Embryonic facial prominence (tissue), 1 donor: ENCODE measurements around the gene SLBP.
"Not testable (repeated sequence)": the region's sequence is repeated elsewhere in the genome, so short reads cannot be mapped to it uniquely, and the experiment has no call there.

ENCODE experiments used
- DNase-seq: peaks from one replicate; pipeline ENCODE4 v3.0.0-alpha.2; 2016; ENCODE audit errors: extremely low spot score

The SLBP gene

GRCh38 chr4:1675802-1676137, 36.3 kb downstream of the SLBP start:
- DNase-seq: no peak

DNA sequence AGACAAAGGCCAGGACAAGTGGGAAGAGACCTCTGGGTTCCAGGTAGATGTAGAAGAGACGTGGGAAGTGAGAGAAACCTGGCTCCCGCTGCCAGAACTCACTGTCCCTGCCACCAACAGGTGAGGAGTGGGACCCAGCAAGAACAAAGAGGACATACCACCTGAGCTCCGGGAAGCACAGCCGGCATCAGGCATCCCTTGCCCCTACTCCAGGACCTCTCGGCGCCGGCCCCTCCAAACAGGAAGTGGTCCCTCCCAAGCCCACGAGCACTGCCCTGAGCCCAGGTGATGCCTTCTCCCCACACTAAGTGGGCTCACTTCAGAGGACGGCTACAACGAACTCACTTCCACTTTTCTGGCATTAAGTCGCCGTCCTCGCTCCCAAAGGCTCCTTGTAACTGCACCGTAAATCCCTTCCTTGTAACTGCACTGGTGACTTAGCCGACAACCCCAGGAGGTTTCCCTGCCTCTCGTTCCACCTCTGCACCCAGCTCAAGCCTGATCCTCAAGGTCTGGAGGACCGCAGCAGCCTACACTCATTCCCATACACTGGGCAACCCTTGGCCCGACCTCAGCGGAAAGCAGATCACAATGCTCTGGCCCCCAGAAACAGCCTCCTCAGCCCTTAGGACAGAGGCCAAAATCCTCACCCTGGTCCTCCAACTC, 36.9 kb downstream of the SLBP start:
- DNase-seq: no peak

DNA sequence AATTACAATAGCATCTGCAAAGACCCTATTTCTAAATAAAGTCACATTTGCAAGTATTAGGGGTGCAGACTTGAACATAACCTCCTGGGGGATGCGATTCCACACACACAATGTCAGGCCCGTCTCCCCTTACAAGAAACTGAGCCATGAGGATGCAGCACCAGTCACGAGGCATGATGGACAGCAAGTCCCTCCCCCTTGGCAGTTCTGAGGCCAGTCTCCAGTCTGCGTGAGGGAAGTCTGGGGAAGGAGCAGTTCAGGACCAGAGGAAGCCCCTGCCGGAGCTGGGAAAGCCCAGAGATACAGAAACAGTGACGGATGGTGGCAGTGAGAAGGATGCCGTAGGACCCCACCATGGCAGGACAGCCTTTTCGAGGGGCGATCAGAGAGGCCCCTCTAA, 37.4 kb downstream of the SLBP start:
- no peak for DNase-seq

DNA sequence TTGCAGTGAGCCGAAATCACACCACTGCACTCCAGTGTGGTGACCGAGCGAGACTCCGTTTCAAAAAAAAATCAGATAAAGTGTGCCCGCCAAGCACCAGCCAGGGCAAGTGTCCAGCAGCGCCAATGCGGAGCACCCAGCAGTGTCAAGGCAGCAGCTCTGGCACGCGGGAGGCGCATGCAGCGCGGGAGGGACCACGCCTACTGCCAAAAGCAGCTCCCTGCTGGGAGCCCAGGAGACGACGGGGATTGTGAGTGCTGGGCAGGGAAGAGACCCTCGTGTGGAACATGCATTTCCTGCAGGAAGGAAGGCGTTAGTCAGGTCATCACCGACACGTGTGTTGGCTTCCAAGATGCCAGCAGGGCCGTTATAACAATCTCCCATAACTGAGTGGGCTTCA, 38.4 kb downstream of the SLBP start:
- DNase-seq: no peak

DNA sequence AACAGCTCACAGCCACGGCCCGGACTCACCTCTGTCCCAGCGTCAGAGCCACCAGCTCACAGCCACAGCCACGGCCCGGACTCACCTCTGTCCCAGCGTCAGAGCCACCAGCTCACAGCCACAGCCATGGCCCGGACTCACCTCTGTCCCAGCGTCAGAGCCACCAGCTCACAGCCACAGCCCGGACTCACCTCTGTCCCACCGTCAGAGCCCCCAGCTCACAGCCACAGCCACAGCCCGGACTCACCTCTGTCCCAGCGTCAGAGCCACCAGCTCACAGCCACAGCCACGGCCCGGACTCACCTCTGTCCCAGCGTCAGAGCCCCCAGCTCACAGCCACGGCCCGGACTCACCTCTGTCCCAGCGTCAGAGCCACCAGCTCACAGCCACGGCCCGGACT, 41.1 kb downstream of the SLBP start:
- not testable (repeated sequence) for DNase-seq

- DNase-seq: no peak
These were observed 41.8 kb downstream of the SLBP start for GRCh38 chr4:1670279-1670678.

DNA sequence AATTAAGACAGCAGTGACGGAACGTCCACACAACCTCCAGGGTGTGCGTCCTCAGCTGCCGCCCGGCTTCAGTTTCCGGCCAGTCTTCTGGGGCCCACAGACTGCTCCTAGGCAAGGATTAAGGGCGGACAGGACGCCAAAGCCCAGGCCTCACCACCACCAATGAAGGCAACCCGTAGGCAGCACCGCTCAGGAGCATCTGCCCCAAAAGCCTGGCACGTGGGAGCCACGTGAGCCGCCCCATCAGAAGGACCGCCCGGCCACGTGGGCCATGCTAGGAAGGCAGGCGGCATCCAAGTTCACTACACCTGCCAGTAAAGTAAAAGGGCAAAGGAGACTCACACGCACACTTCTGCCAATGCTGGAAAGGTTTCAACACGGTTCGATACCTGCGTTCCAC, 42.3 kb downstream of the SLBP start:
- no peak for DNase-seq

DNA sequence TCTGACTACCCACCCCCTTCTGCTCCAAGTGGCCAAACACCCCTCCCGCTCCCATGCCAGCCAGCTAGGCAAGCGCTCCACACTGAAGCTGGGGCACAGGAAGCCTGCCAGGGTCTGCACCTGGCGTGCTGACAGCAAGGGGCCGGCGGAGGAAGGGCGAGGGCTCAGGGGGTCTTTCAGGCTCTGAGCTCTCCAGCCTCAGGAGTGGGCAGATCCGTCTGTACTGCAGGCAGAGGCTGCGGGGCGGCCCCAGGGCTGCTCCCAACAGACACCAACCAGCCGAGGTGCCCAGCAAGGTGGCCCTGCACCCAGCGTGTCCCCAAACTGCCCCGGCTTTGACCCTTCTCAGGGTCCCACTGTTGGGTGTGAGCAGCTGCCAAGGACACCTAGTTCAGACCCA, 42.8 kb downstream of the SLBP start:
- DNase-seq: no peak

DNA sequence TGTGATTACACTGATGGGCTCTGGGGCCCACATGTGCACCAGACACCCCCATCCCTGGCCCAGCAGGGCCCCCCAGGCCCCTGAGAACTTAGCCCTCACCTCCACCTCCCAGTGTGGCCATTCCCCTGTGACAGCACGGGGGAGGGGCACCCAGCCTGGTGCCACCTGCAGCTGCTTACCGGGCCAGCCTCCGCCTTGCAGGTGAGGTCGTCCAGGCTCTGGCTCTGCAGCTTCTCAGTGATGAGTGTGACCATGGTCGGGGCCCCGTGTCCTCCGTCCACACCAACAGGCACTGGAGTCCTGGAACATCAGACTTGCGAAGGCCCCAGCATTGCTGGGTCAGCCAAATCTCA, 43.7 kb downstream of the SLBP start:
- no peak for DNase-seq

DNA sequence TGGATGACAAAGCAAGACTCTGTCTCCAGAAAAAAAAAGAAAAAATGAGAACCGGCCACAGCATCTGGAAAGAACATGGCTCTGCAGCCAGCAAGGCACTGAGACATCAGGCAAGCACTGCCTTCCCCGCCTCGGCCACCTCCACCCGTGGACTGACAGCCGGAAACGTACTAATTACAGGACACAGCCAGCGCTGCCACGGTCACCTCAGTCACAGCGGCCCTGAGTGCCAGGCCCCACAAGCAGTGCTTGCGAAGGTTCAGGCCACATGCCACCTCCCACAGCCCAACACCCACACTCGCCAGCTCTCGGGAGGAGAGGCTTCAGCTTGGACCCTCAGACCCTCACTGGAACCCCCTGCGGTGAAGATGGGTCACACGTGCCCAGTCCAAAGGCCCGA, 44.8 kb downstream of the SLBP start:
- no peak for DNase-seq

- DNase-seq: no peak
These were observed 45.7 kb downstream of the SLBP start for GRCh38 chr4:1666391-1666790.

DNA sequence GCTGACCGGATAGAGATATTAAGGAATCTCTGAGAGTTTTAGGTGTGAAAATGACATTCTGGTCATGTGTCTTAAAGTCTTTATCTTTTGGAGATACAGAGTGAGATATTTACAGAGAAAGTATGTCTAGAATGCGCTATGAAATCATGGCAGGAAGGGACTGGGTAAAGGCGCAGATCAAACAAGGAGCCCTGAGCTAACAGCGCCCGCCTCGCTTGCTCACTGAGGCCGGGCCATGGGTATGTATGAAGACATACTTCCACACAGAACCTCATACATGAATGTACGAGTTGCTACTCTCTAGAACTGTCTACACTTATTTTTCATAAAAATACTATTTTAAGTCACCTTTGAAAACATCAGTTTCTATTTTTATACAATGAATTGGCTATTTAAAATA, 48.0 kb downstream of the SLBP start:
- DNase-seq: no peak

GRCh38 chr4:1663549-1663948, 48.6 kb downstream of the SLBP start:
- DNase-seq: no peak

DNA sequence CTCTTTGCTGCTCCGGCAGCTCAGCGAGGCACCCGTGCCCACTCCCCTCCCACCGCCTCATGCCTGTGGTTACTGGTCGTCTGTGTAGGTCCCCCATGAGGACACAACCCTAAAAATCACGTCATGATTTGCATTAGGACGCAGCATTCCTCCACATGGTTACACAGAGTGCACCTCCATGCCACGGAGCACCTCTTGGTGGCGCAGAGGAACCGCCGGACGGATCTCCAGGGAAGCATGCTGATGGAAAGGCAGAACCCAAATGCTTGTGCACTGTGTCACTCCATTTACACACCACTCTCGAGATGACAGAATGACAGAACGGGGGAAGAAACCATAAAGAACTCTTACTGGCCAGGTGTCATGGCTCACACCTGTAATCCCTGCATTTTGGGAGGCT, 50.4 kb downstream of the SLBP start:
- no peak for DNase-seq

DNA sequence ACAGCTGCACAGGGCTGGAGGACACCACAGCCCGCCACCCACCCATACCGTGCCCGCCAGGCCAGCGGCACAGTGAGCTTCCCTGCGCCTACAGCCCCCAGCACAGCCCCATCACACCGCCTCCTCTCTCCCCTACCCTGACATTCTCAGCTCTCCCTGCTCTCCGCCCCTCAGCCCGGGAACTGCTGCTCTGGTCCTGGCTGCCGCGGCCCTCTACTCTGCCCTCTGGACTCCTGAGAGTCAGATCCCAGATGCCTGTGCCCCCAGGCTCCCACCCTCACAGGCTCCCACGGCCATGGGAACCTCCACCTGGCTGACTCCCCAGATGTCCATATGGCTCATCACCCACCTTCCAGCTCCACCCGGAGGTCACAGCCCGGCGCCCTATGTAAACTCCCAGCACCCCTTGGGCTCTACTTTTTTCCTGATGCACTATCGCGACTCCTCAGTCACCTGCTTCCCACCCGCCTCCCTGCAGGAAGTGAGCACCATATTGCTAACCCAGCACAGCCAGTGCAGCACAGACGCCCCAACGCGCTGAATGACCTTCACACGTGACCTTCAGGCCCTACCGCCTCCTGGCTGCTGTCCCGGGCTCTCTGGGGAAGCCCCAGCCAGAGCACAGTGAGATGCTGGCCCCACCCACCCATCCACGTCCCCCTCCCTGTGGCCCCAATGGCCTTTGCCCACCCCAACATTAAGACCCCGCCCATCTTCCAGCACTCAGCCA, 51.0 kb downstream of the SLBP start:
- DNase-seq: no peak

- DNase-seq: no peak
These were observed 52.7 kb downstream of the SLBP start for GRCh38 chr4:1659104-1660043.

DNA sequence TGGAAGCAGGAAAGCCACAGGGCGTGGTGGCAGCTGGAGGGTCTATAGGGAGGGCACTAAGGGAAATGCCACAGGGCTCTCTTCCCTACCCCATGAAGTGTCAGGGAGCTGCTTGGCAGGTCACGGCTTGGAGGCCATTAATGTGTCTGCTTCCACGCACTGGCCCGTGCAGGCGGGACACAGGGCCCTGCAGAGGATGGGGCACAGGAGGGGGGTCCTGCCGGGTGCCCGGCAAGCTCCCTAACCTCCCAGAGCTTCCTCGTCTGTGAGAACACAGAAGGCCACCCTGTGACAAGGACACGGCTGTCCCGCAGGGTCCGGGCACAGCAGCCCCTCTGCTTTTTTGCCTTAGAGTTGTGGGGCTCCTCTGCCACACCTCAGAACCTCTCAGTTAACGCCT, 53.5 kb downstream of the SLBP start:
- DNase-seq: no peak

- no peak for DNase-seq
These were observed 54.0 kb downstream of the SLBP start for GRCh38 chr4:1658146-1658545.

- no peak for DNase-seq
These were observed 55.1 kb downstream of the SLBP start for GRCh38 chr4:1656986-1657385.

GRCh38 chr4:1656132-1656531, 56.0 kb downstream of the SLBP start:
- DNase-seq: no peak

DNA sequence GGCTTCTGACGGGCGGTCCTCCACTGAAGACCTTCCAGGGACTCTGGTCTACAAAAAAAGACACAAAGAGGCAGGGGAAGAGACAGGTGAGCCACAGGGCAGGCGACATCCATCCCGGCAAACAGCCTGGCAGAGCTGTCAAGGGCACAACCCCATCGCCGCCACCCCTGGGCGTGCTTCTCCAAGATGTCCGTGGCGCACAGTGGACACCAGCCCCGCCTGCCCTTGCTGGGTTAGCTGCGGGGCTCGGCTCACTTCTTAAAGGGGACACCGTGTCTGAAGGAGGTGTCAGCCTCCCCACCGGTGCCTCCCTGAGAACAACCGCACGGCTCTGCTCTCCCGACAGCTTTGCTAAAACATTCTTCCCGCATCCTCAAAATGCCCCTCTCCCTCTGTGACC, 56.4 kb downstream of the SLBP start:
- no peak for DNase-seq

GRCh38 chr4:1655081-1655480, 57.0 kb downstream of the SLBP start:
- no peak for DNase-seq
